Measurements from ENCODE around the gene KANK4.
"Not testable (repeated sequence)": the region's sequence is repeated elsewhere in the genome, so short reads cannot be mapped to it uniquely, and the experiment has no call there.

The KANK4 gene

DNA sequence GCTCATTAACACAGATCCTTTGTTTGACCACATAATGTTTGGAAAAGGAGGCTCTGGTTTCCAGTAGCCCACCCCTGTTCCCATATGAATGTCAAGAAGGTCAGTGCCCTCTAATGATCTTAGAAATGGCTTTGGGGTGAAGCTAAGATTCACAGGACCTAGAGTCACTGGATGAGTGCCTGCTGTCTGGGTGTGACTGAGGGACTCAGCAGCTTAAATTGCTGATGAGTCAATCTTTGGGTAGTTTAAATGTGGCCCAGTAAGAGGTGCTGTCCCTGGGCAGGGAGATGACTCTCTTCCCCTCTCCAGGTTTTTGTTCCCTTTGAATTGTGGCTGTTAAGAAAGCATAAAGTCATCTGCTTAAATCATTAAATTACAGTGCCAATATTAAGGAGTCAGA lies 74.0 kb downstream of the KANK4 start:
- TF ChIP-seq ZNF8 (CRISPR knock-in tag; IDR thresholded peaks at IDR 0.05) (no peak), SNAI2 (CRISPR knock-in tag; IDR thresholded peaks at IDR 0.05) (no peak), TCF4 (CRISPR knock-in tag; IDR thresholded peaks at IDR 0.05; ENCODE audit: borderline replicate concordance) (no peak), ISL1 (CRISPR knock-in tag; IDR thresholded peaks at IDR 0.05) (no peak), ESRRG (CRISPR knock-in tag; IDR thresholded peaks at IDR 0.05) (no peak), ZFP30 (CRISPR knock-in tag; IDR thresholded peaks at IDR 0.05) (no peak), ZNF70 (CRISPR knock-in tag; IDR thresholded peaks at IDR 0.05) (no peak), TOX (CRISPR knock-in tag; IDR thresholded peaks at IDR 0.05; ENCODE audit: borderline replicate concordance) (no peak), ARNTL (CRISPR knock-in tag; IDR thresholded peaks at IDR 0.05; ENCODE audit: borderline replicate concordance, low read depth) (no peak), PPARA (CRISPR knock-in tag; IDR thresholded peaks at IDR 0.05; ENCODE audit: borderline replicate concordance) (no peak), GLIS3 (CRISPR knock-in tag; IDR thresholded peaks at IDR 0.05) (no peak), OSR1 (CRISPR knock-in tag; IDR thresholded peaks at IDR 0.05) (no peak), ZNF565 (CRISPR knock-in tag; conservative IDR thresholded peaks at IDR 0.05; ENCODE audit: low read depth) (no peak), ZC3H10 (CRISPR knock-in tag; IDR thresholded peaks at IDR 0.05) (no peak)
- TF ChIP-seq, protein P1, sequence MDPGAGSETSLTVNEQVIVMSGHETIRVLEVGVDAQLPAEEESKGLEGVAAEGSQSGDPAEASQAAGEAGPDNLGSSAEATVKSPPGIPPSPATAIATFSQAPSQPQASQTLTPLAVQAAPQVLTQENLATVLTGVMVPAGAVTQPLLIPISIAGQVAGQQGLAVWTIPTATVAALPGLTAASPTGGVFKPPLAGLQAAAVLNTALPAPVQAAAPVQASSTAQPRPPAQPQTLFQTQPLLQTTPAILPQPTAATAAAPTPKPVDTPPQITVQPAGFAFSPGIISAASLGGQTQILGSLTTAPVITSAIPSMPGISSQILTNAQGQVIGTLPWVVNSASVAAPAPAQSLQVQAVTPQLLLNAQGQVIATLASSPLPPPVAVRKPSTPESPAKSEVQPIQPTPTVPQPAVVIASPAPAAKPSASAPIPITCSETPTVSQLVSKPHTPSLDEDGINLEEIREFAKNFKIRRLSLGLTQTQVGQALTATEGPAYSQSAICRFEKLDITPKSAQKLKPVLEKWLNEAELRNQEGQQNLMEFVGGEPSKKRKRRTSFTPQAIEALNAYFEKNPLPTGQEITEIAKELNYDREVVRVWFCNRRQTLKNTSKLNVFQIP (CRISPR knock-in tag; IDR thresholded peaks at IDR 0.05; ENCODE audit: borderline replicate concordance, low read depth) = no peak
- TF ChIP-seq, protein P2, sequence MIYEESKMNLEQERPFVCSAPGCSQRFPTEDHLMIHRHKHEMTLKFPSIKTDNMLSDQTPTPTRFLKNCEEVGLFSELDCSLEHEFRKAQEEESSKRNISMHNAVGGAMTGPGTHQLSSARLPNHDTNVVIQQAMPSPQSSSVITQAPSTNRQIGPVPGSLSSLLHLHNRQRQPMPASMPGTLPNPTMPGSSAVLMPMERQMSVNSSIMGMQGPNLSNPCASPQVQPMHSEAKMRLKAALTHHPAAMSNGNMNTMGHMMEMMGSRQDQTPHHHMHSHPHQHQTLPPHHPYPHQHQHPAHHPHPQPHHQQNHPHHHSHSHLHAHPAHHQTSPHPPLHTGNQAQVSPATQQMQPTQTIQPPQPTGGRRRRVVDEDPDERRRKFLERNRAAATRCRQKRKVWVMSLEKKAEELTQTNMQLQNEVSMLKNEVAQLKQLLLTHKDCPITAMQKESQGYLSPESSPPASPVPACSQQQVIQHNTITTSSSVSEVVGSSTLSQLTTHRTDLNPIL (CRISPR knock-in tag; IDR thresholded peaks at IDR 0.05; ENCODE audit: low read depth) = no peak
- TF ChIP-seq, protein P3, sequence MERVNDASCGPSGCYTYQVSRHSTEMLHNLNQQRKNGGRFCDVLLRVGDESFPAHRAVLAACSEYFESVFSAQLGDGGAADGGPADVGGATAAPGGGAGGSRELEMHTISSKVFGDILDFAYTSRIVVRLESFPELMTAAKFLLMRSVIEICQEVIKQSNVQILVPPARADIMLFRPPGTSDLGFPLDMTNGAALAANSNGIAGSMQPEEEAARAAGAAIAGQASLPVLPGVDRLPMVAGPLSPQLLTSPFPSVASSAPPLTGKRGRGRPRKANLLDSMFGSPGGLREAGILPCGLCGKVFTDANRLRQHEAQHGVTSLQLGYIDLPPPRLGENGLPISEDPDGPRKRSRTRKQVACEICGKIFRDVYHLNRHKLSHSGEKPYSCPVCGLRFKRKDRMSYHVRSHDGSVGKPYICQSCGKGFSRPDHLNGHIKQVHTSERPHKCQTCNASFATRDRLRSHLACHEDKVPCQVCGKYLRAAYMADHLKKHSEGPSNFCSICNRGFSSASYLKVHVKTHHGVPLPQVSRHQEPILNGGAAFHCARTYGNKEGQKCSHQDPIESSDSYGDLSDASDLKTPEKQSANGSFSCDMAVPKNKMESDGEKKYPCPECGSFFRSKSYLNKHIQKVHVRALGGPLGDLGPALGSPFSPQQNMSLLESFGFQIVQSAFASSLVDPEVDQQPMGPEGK (CRISPR knock-in tag; IDR thresholded peaks at IDR 0.05; ENCODE audit: borderline replicate concordance) = no peak
- TF ChIP-seq, protein P4, sequence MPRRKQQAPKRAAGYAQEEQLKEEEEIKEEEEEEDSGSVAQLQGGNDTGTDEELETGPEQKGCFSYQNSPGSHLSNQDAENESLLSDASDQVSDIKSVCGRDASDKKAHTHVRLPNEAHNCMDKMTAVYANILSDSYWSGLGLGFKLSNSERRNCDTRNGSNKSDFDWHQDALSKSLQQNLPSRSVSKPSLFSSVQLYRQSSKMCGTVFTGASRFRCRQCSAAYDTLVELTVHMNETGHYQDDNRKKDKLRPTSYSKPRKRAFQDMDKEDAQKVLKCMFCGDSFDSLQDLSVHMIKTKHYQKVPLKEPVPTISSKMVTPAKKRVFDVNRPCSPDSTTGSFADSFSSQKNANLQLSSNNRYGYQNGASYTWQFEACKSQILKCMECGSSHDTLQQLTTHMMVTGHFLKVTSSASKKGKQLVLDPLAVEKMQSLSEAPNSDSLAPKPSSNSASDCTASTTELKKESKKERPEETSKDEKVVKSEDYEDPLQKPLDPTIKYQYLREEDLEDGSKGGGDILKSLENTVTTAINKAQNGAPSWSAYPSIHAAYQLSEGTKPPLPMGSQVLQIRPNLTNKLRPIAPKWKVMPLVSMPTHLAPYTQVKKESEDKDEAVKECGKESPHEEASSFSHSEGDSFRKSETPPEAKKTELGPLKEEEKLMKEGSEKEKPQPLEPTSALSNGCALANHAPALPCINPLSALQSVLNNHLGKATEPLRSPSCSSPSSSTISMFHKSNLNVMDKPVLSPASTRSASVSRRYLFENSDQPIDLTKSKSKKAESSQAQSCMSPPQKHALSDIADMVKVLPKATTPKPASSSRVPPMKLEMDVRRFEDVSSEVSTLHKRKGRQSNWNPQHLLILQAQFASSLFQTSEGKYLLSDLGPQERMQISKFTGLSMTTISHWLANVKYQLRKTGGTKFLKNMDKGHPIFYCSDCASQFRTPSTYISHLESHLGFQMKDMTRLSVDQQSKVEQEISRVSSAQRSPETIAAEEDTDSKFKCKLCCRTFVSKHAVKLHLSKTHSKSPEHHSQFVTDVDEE (CRISPR knock-in tag; IDR thresholded peaks at IDR 0.05) = no peak
- ATAC-seq = no peak

DNA sequence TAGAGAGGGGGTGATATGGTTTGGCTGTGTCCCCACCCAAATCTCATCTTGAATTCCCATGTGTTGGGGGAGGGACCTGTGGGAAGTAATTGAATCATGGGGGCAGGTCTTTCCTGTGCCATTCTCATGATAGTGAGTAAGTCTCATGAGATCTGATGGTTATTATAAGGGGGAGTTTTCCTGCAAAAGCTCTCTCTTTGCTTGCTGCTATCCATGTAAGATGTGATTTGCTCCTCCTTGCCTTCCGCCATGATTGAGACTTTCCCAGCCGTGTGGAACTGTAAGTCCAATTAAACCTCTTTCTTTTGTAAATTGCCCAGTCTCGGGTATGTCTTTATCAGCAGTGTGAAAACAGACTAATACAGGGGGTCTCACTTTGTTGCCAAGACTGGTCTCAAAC lies 74.9 kb downstream of the KANK4 start:
- not testable (repeated sequence) for ATAC-seq

DNA sequence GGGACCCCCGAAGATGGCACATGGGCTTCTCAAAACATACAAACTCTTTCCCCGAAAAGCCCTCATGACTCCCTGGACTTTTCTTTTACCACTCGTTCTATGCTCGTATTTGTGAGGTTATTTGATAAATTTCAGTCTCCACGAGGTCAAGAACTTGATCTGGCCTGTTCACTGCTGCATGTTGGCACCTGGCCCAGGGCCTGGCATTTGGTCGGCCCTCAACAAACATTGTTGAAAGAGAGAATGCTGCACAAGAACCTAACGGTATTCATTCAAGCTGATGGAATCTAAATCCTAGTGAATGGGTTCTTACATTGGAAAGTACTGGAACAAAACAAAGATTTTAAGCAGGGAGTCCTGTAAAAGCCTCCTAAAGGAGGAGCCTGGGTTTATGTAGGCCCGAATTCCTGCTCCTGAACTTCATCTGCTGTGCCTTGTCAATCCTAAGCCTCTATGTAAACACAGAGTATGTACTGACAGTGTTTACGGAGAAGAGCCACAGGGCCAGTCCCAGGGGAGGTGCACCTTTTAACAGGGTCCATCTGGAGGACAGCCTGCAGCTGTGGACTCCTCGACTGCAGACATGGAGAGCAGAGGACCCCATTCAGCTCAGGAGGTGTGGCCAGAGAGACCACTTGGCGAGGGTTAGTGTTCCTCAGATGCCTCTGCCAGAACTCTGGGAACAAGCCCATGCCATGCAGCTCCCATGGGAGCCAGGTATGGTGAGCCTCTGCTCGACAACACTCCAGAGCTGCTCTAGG lies 77.7 kb downstream of the KANK4 start:
- TF ChIP-seq PPARA (CRISPR knock-in tag; IDR thresholded peaks at IDR 0.05; ENCODE audit: borderline replicate concordance) = no peak
- TF ChIP-seq ZFP30 (CRISPR knock-in tag; IDR thresholded peaks at IDR 0.05) = no peak
- TF ChIP-seq, protein P3 (CRISPR knock-in tag; IDR thresholded peaks at IDR 0.05; ENCODE audit: borderline replicate concordance) = no peak
- no peak for TF ChIP-seq ZNF565 (CRISPR knock-in tag; conservative IDR thresholded peaks at IDR 0.05; ENCODE audit: low read depth)
- no peak for TF ChIP-seq ISL1 (CRISPR knock-in tag; IDR thresholded peaks at IDR 0.05)
- no peak for TF ChIP-seq ZNF70 (CRISPR knock-in tag; IDR thresholded peaks at IDR 0.05)
- TF ChIP-seq, protein P4 (CRISPR knock-in tag; IDR thresholded peaks at IDR 0.05) = no peak
- TF ChIP-seq ARNTL (CRISPR knock-in tag; IDR thresholded peaks at IDR 0.05; ENCODE audit: borderline replicate concordance, low read depth) = no peak
- no peak for TF ChIP-seq GLIS3 (CRISPR knock-in tag; IDR thresholded peaks at IDR 0.05)
- TF ChIP-seq ZNF8 (CRISPR knock-in tag; IDR thresholded peaks at IDR 0.05) = no peak
- TF ChIP-seq ZFP3 (CRISPR knock-in tag; IDR thresholded peaks at IDR 0.05) = no peak
- no peak for TF ChIP-seq ESRRG (CRISPR knock-in tag; IDR thresholded peaks at IDR 0.05)
- TF ChIP-seq ZC3H10 (CRISPR knock-in tag; IDR thresholded peaks at IDR 0.05) = no peak
- TF ChIP-seq TOX (CRISPR knock-in tag; IDR thresholded peaks at IDR 0.05; ENCODE audit: borderline replicate concordance) = no peak
- no peak for TF ChIP-seq CSDC2 (CRISPR knock-in tag; IDR thresholded peaks at IDR 0.05)
- TF ChIP-seq BACH2 (CRISPR knock-in tag; IDR thresholded peaks at IDR 0.05; ENCODE audit: borderline replicate concordance) = no peak
- ATAC-seq = no peak; the same call in 2 of the 3 replicates
